Skeletal muscle tissue (tissue), 4 donors: ENCODE data around the gene SND1. TPM values are rescaled to one million over a fixed set of nuclear protein-coding genes. Genes with fewer than 3 reads are reported as not detected.

Experiments
- H3K27ac ChIP-seq: one replicate; pipeline ENCODE4 v1.7.0; 2013; ENCODE audit warnings: mild to moderate bottlenecking, low read depth, low read length, inconsistent platforms
- H3K27me3 ChIP-seq, 3 donors: one replicate each; pipeline ENCODE4 v1.7.0; 2013; ENCODE audit warnings: low read length in 3 of 3; ENCODE audit not compliant: control insufficient read depth in 3 of 3, insufficient read depth in 3 of 3
- H3K36me3 ChIP-seq, 3 donors: one replicate each; pipeline ENCODE4 v1.7.0; 2013; ENCODE audit warnings: low read length in 3 of 3; ENCODE audit not compliant: control insufficient read depth in 3 of 3, insufficient read depth in 3 of 3
- H3K4me1 ChIP-seq, 3 donors: one replicate each; pipeline ENCODE4 v1.7.0; 2013; ENCODE audit warnings: low read length in 3 of 3, mild to moderate bottlenecking in 3 of 3; ENCODE audit not compliant: control insufficient read depth in 3 of 3, insufficient read depth in 3 of 3
- H3K4me3 ChIP-seq, 3 donors: one replicate each; pipeline ENCODE4 v1.7.0; 2013; ENCODE audit warnings: low read length in 3 of 3
- H3K9ac ChIP-seq, 3 donors: one replicate each; pipeline ENCODE4 v1.7.0; 2013; ENCODE audit warnings: low read length in 3 of 3, mild to moderate bottlenecking in 3 of 3, moderate library complexity in 2 of 3, low read depth in 1 of 3
- H3K9me3 ChIP-seq, 3 donors: one replicate each; pipeline ENCODE4 v1.7.0; 2013; ENCODE audit warnings: low read length in 3 of 3; ENCODE audit not compliant: control insufficient read depth in 3 of 3
- total RNA-seq: library from RNA; depleted of rRNA; stranded (reverse); fragments of >200 nt; gene quantifications from one replicate; pipeline ENCODE4 v1.2.3, GENCODE V29; 2014
- donor health status: Osteomylitis.

SND1 gene
- total RNA-seq, 1 donor from 2014 or later: 104 TPM

GRCh38 chr7:128093614-128094570 is 441.9 kb downstream of the SND1 start:
- Histone ChIP-seq H3K4me3 (no peak overlapping the region), H3K9ac (no peak overlapping the region), H3K4me1 (no peaks in the 10 kb centered on the region), H3K36me3 (peaks cover 17 to 33% (median 32%) of the 10 kb centered on the region in 3 donors), H3K27me3 (no peaks in the 10 kb centered on the region), H3K27ac (no peak overlapping the region), H3K9me3 (no peaks in the 10 kb centered on the region)

DNA sequence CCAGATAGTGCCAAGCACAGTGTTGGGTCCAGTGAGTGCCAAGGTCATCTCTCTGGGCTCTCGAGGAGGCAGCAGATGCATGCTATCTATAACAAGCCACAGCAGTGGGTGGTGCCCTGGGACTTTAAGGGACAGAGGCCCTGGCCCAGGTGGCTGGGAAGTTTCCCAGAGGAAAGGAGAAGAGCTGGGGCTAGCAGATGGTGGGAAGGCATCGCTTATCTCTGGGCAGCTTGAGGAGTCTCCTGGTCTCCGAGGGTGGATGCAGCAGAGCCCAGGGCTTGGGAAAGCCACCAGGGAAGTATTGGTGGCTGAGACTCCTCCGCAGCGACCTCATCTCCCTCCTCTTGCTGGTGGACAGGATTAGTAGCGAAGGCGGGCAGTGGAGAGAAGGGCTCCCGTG is 442.7 kb downstream of the SND1 start:
- peaks cover 12 to 29% (median 28%) of the 10 kb centered on the region in 3 donors for H3K36me3 ChIP-seq

DNA sequence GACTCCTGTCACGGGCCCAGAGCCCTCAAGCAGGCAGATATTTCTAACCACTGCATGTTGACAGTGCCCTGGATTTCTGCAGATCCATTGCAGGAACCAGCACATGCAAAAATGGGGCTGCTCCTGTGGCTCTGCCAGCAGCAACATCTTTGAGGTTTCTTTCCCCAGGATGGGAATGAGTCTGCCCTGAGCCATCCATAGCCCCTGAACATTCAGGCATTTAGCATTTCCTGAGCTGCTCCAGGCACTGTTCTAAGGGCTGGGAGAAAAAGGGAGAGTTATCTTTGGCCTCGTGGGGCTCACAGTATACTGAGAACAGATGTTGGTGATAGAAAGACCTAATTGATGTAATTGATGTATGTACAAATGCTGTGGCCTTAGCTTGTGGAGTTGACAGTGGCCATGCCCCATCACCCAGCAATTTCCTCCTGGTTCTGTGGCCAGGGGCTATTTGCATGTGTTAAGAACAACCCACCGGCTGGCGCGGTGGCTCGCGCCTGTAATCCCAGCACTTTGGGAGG is 445.3 kb downstream of the SND1 start:
- no peaks in the 10 kb centered on the region for H3K9me3 ChIP-seq
- no peak overlapping the region for H3K9ac ChIP-seq
- no peaks in the 10 kb centered on the region for H3K4me1 ChIP-seq
- H3K27ac ChIP-seq: no peak overlapping the region
- H3K36me3 ChIP-seq: peaks cover 0 to 16% (median 11%) of the 10 kb centered on the region in 3 donors
- H3K4me3 ChIP-seq: no peak overlapping the region
- H3K27me3 ChIP-seq: peaks cover 0 to 15% (median 14%) of the 10 kb centered on the region in 3 donors

More for the DNA sequence above, 442.7 kb downstream of the SND1 start:
- Histone ChIP-seq H3K4me3 (no peak overlapping the region), H3K27me3 (peaks cover 0 to 3% (median 0%) of the 10 kb centered on the region in 3 donors), H3K27ac (no peak overlapping the region), H3K9ac (no peak overlapping the region), H3K9me3 (no peaks in the 10 kb centered on the region), H3K4me1 (no peaks in the 10 kb centered on the region)

- H3K9ac ChIP-seq: no peak overlapping the region
- H3K4me1 ChIP-seq: no peaks in the 10 kb centered on the region
- H3K36me3 ChIP-seq: peaks cover 0 to 13% (median 2%) of the 10 kb centered on the region in 3 donors
These were observed 446.6 kb downstream of the SND1 start for GRCh38 chr7:128098629-128099028.

GRCh38 chr7:128099204-128099671 is 447.2 kb downstream of the SND1 start:
- no peak overlapping the region for H3K27ac ChIP-seq
- H3K9me3 ChIP-seq: no peaks in the 10 kb centered on the region
- no peak overlapping the region for H3K4me3 ChIP-seq
- H3K9ac ChIP-seq: no peak overlapping the region
- peaks cover 7 to 33% (median 26%) of the 10 kb centered on the region in 3 donors for H3K27me3 ChIP-seq
- no peaks in the 10 kb centered on the region for H3K4me1 ChIP-seq
- H3K36me3 ChIP-seq: peaks cover 0 to 11% (median 2%) of the 10 kb centered on the region in 3 donors

More at GRCh38 chr7:128098629-128099028, 446.6 kb downstream of the SND1 start:
- Histone ChIP-seq H3K9me3 (no peaks in the 10 kb centered on the region), H3K4me3 (no peak overlapping the region), H3K27ac (no peak overlapping the region), H3K27me3 (peaks cover 2 to 27% (median 22%) of the 10 kb centered on the region in 3 donors)

- H3K9ac ChIP-seq: no peak overlapping the region
- peaks cover 0 to 7% (median 0%) of the 10 kb centered on the region in 3 donors for H3K36me3 ChIP-seq
- no peaks in the 10 kb centered on the region for H3K9me3 ChIP-seq
- peaks cover 14 to 40% (median 30%) of the 10 kb centered on the region in 3 donors for H3K27me3 ChIP-seq
- no peak overlapping the region for H3K4me3 ChIP-seq
- no peaks in the 10 kb centered on the region for H3K4me1 ChIP-seq
- no peak overlapping the region for H3K27ac ChIP-seq
These were observed 448.4 kb downstream of the SND1 start for GRCh38 chr7:128100225-128100948.

DNA sequence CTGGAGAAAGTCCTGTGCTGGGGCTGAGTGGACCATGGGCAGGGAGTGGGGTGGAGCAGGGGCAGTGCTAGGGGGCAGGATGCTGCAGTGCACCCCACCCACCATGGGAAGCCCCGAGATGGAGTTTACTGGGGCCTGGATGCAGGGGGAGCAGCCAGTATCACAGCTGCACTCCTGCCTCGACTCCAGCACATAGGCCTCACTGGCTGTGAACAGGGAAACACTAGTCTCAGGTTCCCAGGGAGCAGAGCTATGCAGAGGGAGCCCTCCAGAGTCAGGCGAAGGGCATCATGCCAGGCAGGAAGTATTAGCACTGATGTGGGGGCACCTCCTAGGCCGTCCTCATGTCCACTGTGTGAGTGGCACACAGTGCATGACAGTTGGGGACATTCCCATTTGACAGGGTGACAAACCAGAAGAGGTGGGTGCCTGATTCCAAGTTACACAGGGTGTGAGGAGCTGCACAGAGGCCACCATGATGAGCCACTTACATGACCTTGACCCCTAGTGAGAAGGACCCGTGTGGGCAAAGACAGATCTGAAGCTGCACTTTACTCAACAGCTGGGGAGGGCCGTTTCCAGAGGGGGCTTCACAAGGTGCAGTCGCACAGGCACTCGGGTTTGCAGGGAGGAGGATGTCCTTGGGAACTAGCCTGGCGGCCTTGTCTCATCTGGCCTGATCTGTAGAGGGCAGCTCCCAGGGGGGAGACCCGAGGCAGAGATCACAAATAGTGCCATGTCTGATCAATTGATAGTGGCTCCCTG is 449.1 kb downstream of the SND1 start:
- no peak overlapping the region for H3K27ac ChIP-seq
- no peaks in the 10 kb centered on the region for H3K4me1 ChIP-seq
- peaks cover 19 to 43% (median 30%) of the 10 kb centered on the region in 3 donors for H3K27me3 ChIP-seq
- H3K4me3 ChIP-seq: no peak overlapping the region
- peaks cover 0 to 5% (median 0%) of the 10 kb centered on the region in 3 donors for H3K36me3 ChIP-seq
- no peak overlapping the region for H3K9ac ChIP-seq
- no peaks in the 10 kb centered on the region for H3K9me3 ChIP-seq

- H3K4me3 ChIP-seq: no peak overlapping the region
- peaks cover 0 to 2% (median 0%) of the 10 kb centered on the region in 3 donors for H3K36me3 ChIP-seq
- H3K27ac ChIP-seq: no peak overlapping the region
- H3K9ac ChIP-seq: no peak overlapping the region
- peaks cover 22 to 49% (median 30%) of the 10 kb centered on the region in 3 donors for H3K27me3 ChIP-seq
- no peaks in the 10 kb centered on the region for H3K9me3 ChIP-seq
- no peaks in the 10 kb centered on the region for H3K4me1 ChIP-seq
These were observed 450.7 kb downstream of the SND1 start for GRCh38 chr7:128102490-128103291.
